GM18861 (cell line): Measurements from ENCODE around the gene TMEM53.
"Not testable (repeated sequence)": the region's sequence is repeated elsewhere in the genome, so short reads cannot be mapped to it uniquely, and the experiment has no call there.

ENCODE experiments used
- ATAC-seq: cut with Tn5 transposase; IDR thresholded peaks from one replicate; pipeline ENCODE4 v1.9.1; 2021; ENCODE audit not compliant: unreplicated experiment

The TMEM53 gene

GRCh38 chr1:44674113-44675000 lies at the start of gene TMEM53, which contains the start of gene ARMH1:
Gene TMEM53, minus strand, starts transcription at chr1:44674481. Its CDS starts 90 bp downstream, at chr1:44674391.
Gene ARMH1, plus strand, starts transcription at chr1:44674714. Its CDS starts 14,984 bp downstream, at chr1:44689698.
- ATAC-seq = peak; percentile 87

DNA sequence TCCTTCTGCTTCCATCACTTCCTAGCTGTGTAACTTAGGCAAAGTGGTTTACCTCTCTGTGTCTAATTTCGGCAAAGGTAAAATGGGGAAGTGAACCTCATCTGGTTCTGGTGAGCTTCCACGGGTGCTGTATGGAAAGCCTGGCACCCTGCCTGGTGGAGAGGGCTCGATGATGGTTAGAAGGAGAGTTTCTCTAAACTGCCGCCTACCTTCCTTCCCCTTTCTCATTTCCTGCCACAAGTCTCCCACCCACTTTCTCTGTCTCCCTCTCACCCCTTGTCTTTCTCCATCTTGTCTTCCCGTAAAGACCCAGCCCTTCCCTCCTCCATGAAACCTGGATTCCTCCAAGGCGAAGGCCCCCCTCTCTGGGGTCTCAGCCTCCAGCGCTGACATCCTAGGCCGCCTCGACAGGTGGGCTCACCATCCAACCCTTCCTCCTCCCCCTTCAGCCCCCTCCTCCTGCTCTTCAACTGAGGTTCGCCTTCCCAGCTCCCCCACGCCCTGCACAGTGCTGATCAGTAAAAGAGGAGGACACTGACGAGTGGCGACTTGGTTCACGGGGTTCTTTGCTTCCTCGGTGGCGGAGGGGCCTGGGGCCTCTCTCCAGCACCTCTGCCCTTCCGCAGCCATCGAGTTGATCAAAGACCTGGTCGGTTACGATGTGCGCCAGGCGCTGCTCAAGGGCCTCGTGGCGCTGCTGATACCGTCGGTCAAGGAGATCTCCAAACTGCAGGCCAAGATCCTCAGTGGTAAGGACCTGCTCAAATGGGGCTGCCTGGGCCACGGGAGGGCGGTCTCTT lies 49.4 kb upstream of the TMEM53 start:
- no peak for ATAC-seq

- no peak for ATAC-seq
Observed at GRCh38 chr1:44723064-44723463, 48.8 kb upstream of the TMEM53 start.

DNA sequence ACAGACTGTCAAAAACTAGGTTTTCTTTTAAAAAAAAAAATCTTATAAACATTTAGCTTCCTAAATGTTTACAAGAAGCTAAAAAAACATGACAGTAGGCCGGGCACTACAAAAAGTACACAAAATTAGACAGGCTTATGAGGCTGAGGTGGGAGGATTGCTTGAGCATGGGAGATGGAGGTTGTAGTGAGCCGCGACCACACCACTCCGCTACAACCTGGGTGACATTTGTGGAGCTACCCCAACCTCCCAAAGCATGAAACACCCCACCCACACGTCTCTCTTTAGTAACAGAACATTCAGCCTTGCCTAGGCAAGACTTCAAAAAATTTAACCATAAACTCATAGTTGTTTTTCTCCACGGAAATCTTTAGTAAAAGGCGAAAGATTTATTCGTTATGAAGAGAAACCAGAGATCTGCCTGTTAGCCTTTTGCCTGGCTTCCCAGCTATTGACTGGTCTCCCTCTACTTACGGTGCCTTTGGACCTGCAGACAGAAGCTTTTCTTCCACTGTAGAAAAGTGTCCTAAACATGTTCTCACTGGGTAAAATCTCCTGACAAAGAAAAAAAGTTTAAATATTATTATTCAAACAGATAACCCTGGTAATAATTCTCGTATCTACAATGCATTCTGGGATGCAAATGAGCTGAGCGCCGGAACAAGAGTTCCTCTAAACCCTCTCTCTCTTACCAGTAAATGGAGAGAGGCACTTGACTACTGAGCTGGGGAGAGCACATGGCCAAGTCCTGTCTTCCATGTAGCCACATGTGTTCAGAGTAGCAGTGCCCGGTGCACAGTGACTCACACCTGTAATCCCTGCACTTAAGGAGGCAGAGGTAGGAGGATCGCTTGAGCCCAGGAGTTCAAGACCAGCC lies 47.4 kb upstream of the TMEM53 start:
- peak; percentile 62 for ATAC-seq

- no peak for ATAC-seq
Observed at GRCh38 chr1:44720281-44720680, 46.0 kb upstream of the TMEM53 start.

GRCh38 chr1:44719318-44719717 lies 45.0 kb upstream of the TMEM53 start:
- ATAC-seq = no peak

DNA sequence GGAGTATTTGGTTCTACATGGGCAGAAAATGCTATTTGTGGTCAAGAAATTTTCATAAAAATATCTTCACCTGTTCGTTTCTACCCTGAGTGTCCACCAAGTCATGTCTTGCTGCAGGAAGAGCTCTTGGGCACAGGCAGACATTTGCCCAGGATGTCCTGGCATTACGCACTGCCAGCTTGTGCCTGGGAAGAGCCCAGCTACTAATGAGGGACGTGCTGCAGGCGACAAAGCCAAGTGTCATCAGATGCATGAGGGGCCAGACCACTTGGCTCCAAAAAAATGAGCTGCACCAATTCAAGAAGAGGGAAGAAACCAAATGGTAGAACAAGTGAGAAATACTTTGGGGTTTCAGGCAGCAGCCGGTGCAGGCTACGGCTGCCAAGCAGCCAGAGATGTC lies 43.8 kb upstream of the TMEM53 start:
- ATAC-seq = no peak

- no peak for ATAC-seq
Observed at GRCh38 chr1:44717653-44718052, 43.4 kb upstream of the TMEM53 start.

DNA sequence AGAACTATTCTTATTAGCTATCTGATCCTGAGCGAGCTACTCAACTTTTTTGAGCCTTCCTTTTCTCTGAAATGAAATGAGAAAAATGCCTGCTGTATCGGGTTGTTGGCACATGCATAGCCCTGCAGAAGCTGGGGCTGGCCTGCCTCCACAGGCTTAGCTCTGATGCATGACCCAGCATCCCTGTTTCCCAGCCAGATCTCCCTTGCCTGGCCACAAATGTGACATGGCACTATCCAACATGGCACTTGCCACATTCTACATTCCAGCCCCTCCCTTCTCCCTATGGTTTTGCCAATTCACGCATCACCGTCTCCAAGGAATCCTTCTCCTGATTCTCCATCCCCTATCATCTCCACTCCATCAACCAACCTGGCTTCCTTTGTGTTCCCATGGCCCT lies 42.9 kb upstream of the TMEM53 start:
- ATAC-seq = no peak

DNA sequence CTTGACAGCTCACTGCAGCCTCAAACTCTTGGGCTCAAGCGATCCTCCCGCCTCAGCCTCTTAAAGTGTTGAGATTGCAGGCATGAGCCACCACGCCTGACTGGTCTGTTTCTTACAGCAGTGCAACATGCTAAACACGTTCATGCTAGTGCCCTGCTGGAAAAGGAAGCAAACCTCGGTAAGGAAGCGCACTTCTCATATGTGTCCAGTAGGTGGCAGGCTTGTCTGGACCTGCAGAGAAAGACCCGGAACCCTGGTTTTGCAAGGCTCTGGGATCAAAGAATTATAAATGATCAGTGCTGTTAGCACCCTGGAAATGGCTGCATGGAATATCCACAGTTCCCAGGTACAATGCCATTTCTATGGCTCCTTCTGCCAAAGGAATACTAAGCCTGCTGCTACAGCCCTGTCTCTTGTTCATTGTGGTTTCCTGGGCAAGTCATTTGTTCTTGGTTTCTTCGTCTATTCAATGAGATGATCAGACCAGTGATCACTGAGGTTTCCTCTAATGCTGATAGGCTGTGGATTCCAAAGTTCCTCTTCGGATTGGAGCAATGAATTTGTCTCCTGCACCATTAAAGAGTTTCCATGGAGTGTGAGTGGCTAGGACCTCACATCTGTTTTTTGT lies 40.8 kb upstream of the TMEM53 start:
- ATAC-seq = no peak

DNA sequence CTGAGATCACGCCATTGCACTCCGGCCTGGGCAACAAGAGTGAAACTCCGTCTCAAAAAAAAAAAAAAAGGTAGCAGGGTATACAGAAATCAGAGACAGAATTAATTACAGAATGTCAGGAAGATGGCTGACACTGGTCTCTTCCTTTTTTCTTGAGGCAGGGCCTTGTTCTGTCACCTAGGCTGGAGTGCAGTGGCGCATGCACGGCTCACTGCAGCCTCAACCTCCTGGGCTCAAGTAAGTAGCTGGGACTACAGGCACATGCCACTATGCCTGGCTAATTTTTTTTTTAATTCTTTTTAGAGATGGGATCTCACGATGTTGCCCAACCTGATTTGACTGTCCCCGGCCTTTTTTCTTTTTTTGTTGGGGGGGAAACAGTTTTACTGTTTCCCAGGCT lies 40.3 kb upstream of the TMEM53 start:
- ATAC-seq = no peak

GRCh38 chr1:44713321-44713781 lies 39.1 kb upstream of the TMEM53 start:
- no peak for ATAC-seq

DNA sequence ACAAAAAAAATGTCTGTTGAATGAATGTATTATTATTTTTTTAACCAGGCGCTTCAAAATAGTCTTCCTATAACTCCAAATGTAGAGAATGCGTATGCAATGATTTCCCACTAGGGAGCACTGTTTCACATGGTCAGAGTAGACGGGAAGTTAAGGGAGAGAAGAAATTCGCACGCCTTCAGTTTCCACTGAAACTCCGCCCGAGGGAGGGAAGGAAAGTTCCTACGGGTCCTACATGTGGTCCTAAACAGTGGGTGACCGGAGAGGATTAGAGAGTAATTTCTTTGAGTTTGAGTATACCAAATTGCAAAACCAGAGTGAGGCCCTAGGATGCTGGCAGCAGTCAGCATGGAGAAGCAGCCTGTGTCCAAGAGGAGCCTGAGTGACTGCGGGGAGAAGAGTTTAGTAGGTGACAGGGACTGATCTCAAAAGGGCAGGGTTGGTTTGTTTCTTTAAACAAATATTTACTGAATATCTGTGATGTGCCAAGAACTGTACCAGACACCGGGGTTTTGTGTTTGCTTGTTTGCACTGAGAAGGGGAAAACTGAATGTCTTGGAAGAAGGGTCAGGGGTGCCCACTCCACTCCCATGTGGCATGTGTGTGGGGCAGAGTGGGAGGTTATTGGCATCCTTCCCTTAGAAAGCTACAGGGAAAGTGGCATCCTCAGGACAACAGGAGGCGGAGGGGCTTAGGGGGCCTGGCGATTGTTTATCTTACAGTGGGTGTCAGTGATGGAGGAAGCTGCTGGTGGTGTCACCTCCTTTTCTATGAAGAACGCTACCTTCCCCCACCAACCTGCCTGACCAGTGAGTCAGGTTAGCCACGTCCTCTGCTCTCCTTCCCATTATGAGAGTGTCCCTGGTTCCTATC lies 33.9 kb upstream of the TMEM53 start:
- no peak for ATAC-seq

DNA sequence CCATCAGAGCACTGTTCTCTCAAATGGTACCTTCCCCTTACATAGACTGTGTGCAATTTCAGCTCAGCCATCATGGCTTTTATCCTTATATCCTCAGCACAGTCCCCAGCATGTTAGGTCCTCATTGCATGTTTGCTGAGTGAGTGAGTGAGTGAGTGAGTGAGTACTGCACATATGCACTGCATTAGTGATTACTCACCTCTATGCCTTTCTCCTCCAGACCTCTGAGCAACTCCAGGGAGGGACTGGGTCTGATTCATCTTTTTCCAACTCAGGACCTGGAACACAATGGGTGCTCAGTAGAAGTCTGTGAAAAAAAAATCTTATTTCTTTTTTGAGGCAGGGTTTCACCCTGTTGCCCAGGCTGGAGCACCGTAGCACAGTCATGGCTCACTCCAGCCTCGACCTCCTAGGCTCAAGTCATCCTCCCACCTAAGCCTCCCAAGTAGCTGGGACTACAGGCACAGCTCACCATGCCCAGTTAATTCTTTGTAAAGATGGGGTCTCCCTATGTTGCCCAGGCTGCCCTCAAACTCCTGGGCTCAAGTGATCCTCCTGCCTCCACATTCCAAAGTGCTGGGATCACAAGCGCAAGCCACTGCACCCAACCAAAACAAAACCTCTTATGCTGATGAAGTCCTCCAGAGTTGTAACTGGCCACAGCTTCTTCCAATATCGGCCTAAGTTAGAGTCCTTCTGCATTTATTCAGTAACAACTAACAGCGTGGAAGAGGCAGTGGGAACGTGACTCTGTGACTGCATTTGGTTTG lies 33.0 kb upstream of the TMEM53 start:
- ATAC-seq = no peak

GRCh38 chr1:44705938-44706337 lies 31.7 kb upstream of the TMEM53 start:
- no peak for ATAC-seq

- ATAC-seq = no peak
Observed at GRCh38 chr1:44705470-44705869, 31.2 kb upstream of the TMEM53 start.

- ATAC-seq = no peak
Observed at GRCh38 chr1:44701141-44701573, 26.9 kb upstream of the TMEM53 start.

- ATAC-seq = no peak
Observed at GRCh38 chr1:44700573-44700972, 26.3 kb upstream of the TMEM53 start.

DNA sequence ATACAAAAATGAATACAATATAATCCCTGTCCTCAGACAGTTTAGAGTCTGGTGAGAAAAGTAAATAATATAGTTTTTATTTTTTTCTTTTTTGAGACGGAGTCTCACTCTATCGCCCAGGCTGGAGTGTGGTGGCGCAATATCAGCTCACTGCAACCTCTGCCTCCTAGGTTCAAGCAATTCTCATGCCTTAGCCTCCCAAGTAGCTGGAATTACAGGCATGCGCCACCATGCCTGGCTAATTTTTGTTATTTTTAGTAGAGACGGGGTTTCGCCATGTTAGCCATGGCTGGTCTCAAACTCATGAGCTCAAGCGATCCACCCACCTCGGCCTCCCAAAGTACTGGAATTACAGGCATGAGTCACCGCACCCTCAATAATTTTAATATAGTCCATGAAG lies 25.1 kb upstream of the TMEM53 start:
- ATAC-seq = not testable (repeated sequence)
